HCT116 (cell line): ENCODE data around the gene FBXO42. TPM values are rescaled to one million over a fixed set of nuclear protein-coding genes. Genes with fewer than 3 reads are reported as not detected.

ENCODE experiments used
- ATAC-seq: fragments of 200-7000 bp; cut with Tn5 transposase; 2 replicates; pipeline ENCODE4 v1.9.1; 2020; ENCODE audit warnings: mild to moderate bottlenecking, moderate library complexity
- BruUV-seq: library from RNA; stranded (reverse); fragments of 400-500 nt; replicated peaks from 2 replicates; lab custom pipeline; 2021; lab: Mats Ljungman, UMichigan
- CTCF ChIA-PET: fragments of 300-600 bp; sonication (Branson Sonifier 250); formaldehyde crosslinking; loops from one replicate; lab custom pipeline; 2021; ENCODE audit warnings: antibody characterized with exemption; lab: Charles Lee
- POLR2A ChIA-PET: fragments of 300-600, 350-600 bp; sonication (Branson Sonifier 250); formaldehyde crosslinking; loops from one replicate; lab custom pipeline; 2021; ENCODE audit warnings: antibody characterized with exemption; lab: Charles Lee
- RAD21 ChIA-PET, 2 experiments: fragments of 300-600 bp; sonication (Branson Sonifier 250); formaldehyde crosslinking; loops; one replicate each; lab custom pipeline; 2023; ENCODE audit warnings: low total read pairs in 2 of 2; ENCODE audit not compliant: uncharacterized antibody in 2 of 2, unreplicated experiment in 2 of 2, low non-redundant PET in 1 of 2; lab: Charles Lee
- DNase-seq: peaks from one replicate; pipeline ENCODE4 v3.0.0-alpha.2; 2010; ENCODE audit warnings: low read depth, low spot score
- H2AFZ ChIP-seq: fragments of 200-600 bp; shearing (Covaris generic), sonication (generic); 2 replicates; pipeline ENCODE4 v1.6.1; 2017; ENCODE audit warnings: low read depth, mixed run types, mixed read lengths, antibody characterized with exemption, low read length; ENCODE audit not compliant: poor library complexity, severe bottlenecking
- H3K27ac ChIP-seq: 2 replicates; pipeline ENCODE4 v1.5.1; 2012; ENCODE audit warnings: low read depth, low read length
- H3K27me3 ChIP-seq: fragments of 200-600 bp; sonication (generic); 2 replicates; pipeline ENCODE4 v1.6.1; 2016; ENCODE audit warnings: mixed run types, low read length, mixed read lengths; ENCODE audit not compliant: insufficient read depth
- H3K36me3 ChIP-seq, 2 experiments: fragments of 200-500 bp in 1 of 2; fragments of 200-600 bp in 1 of 2; sonication (Bioruptor generic) in 1 of 2; sonication (generic) in 1 of 2; 2 replicates each; pipeline versions ENCODE4 v1.5.1 to v1.6.1; 2014 to 2016; ENCODE audit warnings: low read length in 2 of 2, inconsistent platforms in 1 of 2, mixed read lengths in 1 of 2, mixed run types in 1 of 2; ENCODE audit not compliant: insufficient read depth in 2 of 2, control insufficient read depth in 1 of 2
- H3K4me1 ChIP-seq, 2 experiments: fragments of 200-600 bp in 1 of 2; sonication (generic) in 1 of 2; 2 replicates each; pipeline versions ENCODE4 v1.5.1 to v1.6.1; 2012 to 2017; ENCODE audit warnings: low read length in 2 of 2, inconsistent platforms in 1 of 2, mild to moderate bottlenecking in 1 of 2, mixed read lengths in 1 of 2, mixed run types in 1 of 2, moderate library complexity in 1 of 2; ENCODE audit not compliant: insufficient read depth in 2 of 2, control insufficient read depth in 1 of 2
- H3K4me2 ChIP-seq: fragments of 200-600 bp; sonication (generic); 2 replicates; pipeline ENCODE4 v1.6.1; 2017; ENCODE audit warnings: mixed run types, low read length, mixed read lengths
- H3K4me3 ChIP-seq, 2 experiments: fragments of 200-600 bp in 1 of 2; sonication (generic) in 1 of 2; replicated peaks in 1 of 2; 2 replicates each; pipeline ENCODE4 v1.5.1; 2011 to 2016; ENCODE audit warnings: low read length in 2 of 2, control low read depth in 1 of 2, low read depth in 1 of 2, mild to moderate bottlenecking in 1 of 2, mixed read lengths in 1 of 2, mixed run types in 1 of 2
- H3K79me2 ChIP-seq: fragments of 200-600 bp; sonication (generic); 2 replicates; pipeline ENCODE4 v1.6.1; 2017; ENCODE audit warnings: mild to moderate bottlenecking, mixed run types, low read length, moderate library complexity, mixed read lengths; ENCODE audit not compliant: insufficient read depth
- H3K9ac ChIP-seq: fragments of 200-600 bp; sonication (generic); 2 replicates; pipeline ENCODE4 v1.6.1; 2016; ENCODE audit warnings: low read length, mixed read lengths
- H3K9me2 ChIP-seq: fragments of 200-600 bp; sonication (generic), shearing (Covaris generic); 2 replicates; pipeline ENCODE4 v1.6.1; 2017; ENCODE audit warnings: mixed run types, mild to moderate bottlenecking, moderate library complexity; ENCODE audit not compliant: insufficient read depth
- H3K9me3 ChIP-seq, 2 experiments: fragments of 200-500 bp in 1 of 2; fragments of 200-600 bp in 1 of 2; sonication (Bioruptor generic) in 1 of 2; sonication (generic) in 1 of 2; 2 replicates each; pipeline ENCODE4 v1.6.1; 2014 to 2017; ENCODE audit warnings: low read length in 2 of 2, mixed read lengths in 2 of 2, inconsistent platforms in 1 of 2, low read depth in 1 of 2, mild to moderate bottlenecking in 1 of 2, mixed run types in 1 of 2, moderate library complexity in 1 of 2; ENCODE audit not compliant: control insufficient read depth in 1 of 2, insufficient read depth in 1 of 2
- H4K20me1 ChIP-seq: fragments of 200-600 bp; sonication (generic), shearing (Covaris generic); 2 replicates; pipeline ENCODE4 v1.6.1; 2017; ENCODE audit warnings: mixed run types, mild to moderate bottlenecking, moderate library complexity; ENCODE audit not compliant: insufficient read depth
- CBX3 ChIP-seq: IDR thresholded peaks from 2 replicates; pipeline ENCODE4 v1.6.1; 2012; ENCODE audit warnings: low read depth
- CEBPB ChIP-seq: IDR thresholded peaks from 2 replicates; pipeline ENCODE4 v1.6.1; 2012; ENCODE audit warnings: low read depth
- EGR1 ChIP-seq: IDR thresholded peaks from 2 replicates; pipeline ENCODE4 v1.6.1; 2012; ENCODE audit warnings: low read depth
- ELF1 ChIP-seq: IDR thresholded peaks from 2 replicates; pipeline ENCODE4 v1.6.1; 2012; ENCODE audit warnings: low read depth, borderline replicate concordance
- EZH2 ChIP-seq: fragments of 200-600 bp; sonication (generic); IDR thresholded peaks from 2 replicates; pipeline ENCODE4 v1.6.1; 2017; ENCODE audit warnings: antibody characterized with exemption, mixed run types
- EZH2phosphoT487 ChIP-seq: fragments of 200-600 bp; IDR thresholded peaks from 2 replicates; pipeline ENCODE4 v1.6.1; 2018; ENCODE audit warnings: antibody characterized with exemption, borderline replicate concordance
- JUND ChIP-seq: IDR thresholded peaks from 2 replicates; pipeline ENCODE4 v1.6.1; 2012
- POLR2A ChIP-seq: IDR thresholded peaks from 2 replicates; pipeline ENCODE4 v1.7.0; 2011; ENCODE audit warnings: borderline replicate concordance; ENCODE audit not compliant: insufficient read depth, insufficient read length; ENCODE audit errors: extremely low read depth
- POLR2AphosphoS5 ChIP-seq: IDR thresholded peaks from 2 replicates; pipeline ENCODE4 v1.6.1; 2011; ENCODE audit warnings: mild to moderate bottlenecking, low read depth, low read length, moderate library complexity
- SIN3A ChIP-seq: IDR thresholded peaks from 2 replicates; pipeline ENCODE4 v1.6.1; 2012; ENCODE audit warnings: low read depth
- SP1 ChIP-seq: IDR thresholded peaks from 2 replicates; pipeline ENCODE4 v1.6.1; 2012; ENCODE audit warnings: low read depth
- YY1 ChIP-seq: IDR thresholded peaks from 2 replicates; pipeline ENCODE4 v1.6.1; 2011; ENCODE audit warnings: low read length, low read depth, moderate library complexity, mild to moderate bottlenecking; ENCODE audit not compliant: insufficient replicate concordance; ENCODE audit errors: extremely low read depth
- ZNF274 ChIP-seq: fragments of 200-500 bp; sonication (Bioruptor generic); IDR thresholded peaks from 2 replicates; pipeline ENCODE4 v1.6.1; 2014; ENCODE audit warnings: mild to moderate bottlenecking, low read depth, low read length, inconsistent platforms
- intact Hi-C: fragments of 100-400 bp; cut with micrococcal nuclease; formaldehyde crosslinking; loops from 2 replicates; pipeline ENCODE4 v1.10.0; 2022
- total RNA-seq: library from RNA; stranded (reverse); gene quantifications from one replicate; pipeline ENCODE4 v1.2.1, GENCODE V29; 2021; ENCODE audit not compliant: unreplicated experiment
- TF ChIP-seq, protein P1 (sequence below): IDR thresholded peaks from 2 replicates; pipeline ENCODE4 v1.6.1; 2012; ENCODE audit warnings: low read depth
- TF ChIP-seq, protein P2 (sequence below): IDR thresholded peaks from 2 replicates; pipeline ENCODE4 v1.6.1; 2012
- TF ChIP-seq, protein P3 (sequence below), 3 experiments: fragments of 200-600 bp in 1 of 3; sonication (generic) in 1 of 3; IDR thresholded peaks in 2 of 3; conservative IDR thresholded peaks in 1 of 3; 2 replicates each; pipeline ENCODE4 v1.5.1; 2012 to 2017; ENCODE audit warnings: low read depth in 2 of 3, low read length in 2 of 3, antibody characterized with exemption in 1 of 3, borderline replicate concordance in 1 of 3, control low read depth in 1 of 3, mild to moderate bottlenecking in 1 of 3, mixed read lengths in 1 of 3, mixed run types in 1 of 3, moderate library complexity in 1 of 3; ENCODE audit not compliant: insufficient read depth in 1 of 3
- TF ChIP-seq, protein P4 (sequence below): IDR thresholded peaks from 2 replicates; pipeline ENCODE4 v1.6.1; 2011; ENCODE audit warnings: mild to moderate bottlenecking, low read length, moderate library complexity; ENCODE audit not compliant: insufficient replicate concordance; ENCODE audit errors: extremely low read depth

FBXO42 gene
- total RNA-seq, 1 experiment from 2014 or later = 20.6 TPM

DNA sequence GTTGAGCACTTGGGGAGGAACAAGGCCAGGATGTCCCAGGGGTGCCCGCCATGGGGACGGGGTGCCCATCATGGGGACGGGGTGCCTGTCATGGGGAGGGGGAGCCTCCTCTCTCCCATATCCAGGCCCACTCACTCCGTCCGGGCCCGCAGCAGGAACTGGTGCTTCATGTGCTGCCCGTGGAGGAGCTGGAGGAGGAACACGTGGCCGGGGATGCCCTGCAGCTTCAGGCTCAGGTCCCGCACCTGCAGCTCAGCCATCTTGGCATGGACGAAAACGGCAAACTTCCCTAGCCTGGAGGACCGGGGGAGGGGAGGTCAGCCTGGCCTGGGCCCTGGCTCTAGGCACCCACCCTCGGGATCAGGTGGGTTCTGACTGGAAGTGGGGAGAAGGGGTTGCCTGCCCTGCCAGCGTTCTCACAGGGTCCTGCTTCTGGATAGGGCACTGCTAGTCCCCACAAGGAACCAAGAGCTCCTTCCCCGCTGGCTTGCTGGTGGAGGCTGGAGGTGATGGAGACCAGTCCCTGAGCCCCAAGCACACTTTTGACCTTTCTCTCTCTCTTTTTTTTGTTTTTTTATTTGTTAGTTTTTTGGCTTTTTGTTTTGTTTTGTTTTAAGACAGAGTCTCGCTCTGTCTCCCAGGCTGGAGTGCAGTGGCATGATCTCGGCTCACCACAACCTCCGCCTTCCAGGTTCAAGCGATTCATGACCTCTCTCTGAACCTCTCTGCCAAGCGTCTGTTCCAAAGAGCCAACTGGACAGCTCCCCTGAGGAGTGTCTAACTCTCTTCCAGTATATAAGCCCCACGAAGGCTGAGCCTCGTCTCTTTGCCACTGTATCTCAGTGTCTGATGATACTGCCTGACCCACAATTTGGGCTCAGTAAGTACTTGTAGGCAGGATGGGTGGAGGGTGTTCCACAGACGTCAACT, 149.7 kb downstream of the FBXO42 start:
- H3K9me3 ChIP-seq = no peaks in the 10 kb centered on the region
- TF ChIP-seq, protein P1, sequence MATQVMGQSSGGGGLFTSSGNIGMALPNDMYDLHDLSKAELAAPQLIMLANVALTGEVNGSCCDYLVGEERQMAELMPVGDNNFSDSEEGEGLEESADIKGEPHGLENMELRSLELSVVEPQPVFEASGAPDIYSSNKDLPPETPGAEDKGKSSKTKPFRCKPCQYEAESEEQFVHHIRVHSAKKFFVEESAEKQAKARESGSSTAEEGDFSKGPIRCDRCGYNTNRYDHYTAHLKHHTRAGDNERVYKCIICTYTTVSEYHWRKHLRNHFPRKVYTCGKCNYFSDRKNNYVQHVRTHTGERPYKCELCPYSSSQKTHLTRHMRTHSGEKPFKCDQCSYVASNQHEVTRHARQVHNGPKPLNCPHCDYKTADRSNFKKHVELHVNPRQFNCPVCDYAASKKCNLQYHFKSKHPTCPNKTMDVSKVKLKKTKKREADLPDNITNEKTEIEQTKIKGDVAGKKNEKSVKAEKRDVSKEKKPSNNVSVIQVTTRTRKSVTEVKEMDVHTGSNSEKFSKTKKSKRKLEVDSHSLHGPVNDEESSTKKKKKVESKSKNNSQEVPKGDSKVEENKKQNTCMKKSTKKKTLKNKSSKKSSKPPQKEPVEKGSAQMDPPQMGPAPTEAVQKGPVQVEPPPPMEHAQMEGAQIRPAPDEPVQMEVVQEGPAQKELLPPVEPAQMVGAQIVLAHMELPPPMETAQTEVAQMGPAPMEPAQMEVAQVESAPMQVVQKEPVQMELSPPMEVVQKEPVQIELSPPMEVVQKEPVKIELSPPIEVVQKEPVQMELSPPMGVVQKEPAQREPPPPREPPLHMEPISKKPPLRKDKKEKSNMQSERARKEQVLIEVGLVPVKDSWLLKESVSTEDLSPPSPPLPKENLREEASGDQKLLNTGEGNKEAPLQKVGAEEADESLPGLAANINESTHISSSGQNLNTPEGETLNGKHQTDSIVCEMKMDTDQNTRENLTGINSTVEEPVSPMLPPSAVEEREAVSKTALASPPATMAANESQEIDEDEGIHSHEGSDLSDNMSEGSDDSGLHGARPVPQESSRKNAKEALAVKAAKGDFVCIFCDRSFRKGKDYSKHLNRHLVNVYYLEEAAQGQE = no peak
- TF ChIP-seq EZH2 (no peak), EZH2phosphoT487 (no peak), YY1 (no peak), POLR2AphosphoS5 (no peak), SP1 (no peak), ZNF274 (no peak), CBX3 (no peak), ELF1 (no peak), EGR1 (no peak), POLR2A (no peak), CEBPB (no peak), JUND (no peak), SIN3A (no peak)
- TF ChIP-seq, protein P2, sequence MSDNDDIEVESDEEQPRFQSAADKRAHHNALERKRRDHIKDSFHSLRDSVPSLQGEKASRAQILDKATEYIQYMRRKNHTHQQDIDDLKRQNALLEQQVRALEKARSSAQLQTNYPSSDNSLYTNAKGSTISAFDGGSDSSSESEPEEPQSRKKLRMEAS = no peak
- TF ChIP-seq, protein P3, sequence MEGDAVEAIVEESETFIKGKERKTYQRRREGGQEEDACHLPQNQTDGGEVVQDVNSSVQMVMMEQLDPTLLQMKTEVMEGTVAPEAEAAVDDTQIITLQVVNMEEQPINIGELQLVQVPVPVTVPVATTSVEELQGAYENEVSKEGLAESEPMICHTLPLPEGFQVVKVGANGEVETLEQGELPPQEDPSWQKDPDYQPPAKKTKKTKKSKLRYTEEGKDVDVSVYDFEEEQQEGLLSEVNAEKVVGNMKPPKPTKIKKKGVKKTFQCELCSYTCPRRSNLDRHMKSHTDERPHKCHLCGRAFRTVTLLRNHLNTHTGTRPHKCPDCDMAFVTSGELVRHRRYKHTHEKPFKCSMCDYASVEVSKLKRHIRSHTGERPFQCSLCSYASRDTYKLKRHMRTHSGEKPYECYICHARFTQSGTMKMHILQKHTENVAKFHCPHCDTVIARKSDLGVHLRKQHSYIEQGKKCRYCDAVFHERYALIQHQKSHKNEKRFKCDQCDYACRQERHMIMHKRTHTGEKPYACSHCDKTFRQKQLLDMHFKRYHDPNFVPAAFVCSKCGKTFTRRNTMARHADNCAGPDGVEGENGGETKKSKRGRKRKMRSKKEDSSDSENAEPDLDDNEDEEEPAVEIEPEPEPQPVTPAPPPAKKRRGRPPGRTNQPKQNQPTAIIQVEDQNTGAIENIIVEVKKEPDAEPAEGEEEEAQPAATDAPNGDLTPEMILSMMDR (IDR thresholded peaks at IDR 0.05 in 2 of 3, conservative IDR thresholded peaks at IDR 0.05 in 1 of 3; ENCODE audit: borderline replicate concordance in 1 of 3, insufficient read depth in 1 of 3, low read depth in 2 of 3, low read length in 2 of 3) = no peak
- TF ChIP-seq, protein P4, sequence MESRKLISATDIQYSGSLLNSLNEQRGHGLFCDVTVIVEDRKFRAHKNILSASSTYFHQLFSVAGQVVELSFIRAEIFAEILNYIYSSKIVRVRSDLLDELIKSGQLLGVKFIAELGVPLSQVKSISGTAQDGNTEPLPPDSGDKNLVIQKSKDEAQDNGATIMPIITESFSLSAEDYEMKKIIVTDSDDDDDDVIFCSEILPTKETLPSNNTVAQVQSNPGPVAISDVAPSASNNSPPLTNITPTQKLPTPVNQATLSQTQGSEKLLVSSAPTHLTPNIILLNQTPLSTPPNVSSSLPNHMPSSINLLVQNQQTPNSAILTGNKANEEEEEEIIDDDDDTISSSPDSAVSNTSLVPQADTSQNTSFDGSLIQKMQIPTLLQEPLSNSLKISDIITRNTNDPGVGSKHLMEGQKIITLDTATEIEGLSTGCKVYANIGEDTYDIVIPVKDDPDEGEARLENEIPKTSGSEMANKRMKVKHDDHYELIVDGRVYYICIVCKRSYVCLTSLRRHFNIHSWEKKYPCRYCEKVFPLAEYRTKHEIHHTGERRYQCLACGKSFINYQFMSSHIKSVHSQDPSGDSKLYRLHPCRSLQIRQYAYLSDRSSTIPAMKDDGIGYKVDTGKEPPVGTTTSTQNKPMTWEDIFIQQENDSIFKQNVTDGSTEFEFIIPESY = no peak
- no TSS peak for BruUV-seq
- H3K4me3 ChIP-seq = no peak overlapping the region
- H3K9me2 ChIP-seq = no peaks in the 10 kb centered on the region
- no peak overlapping the region for H2AFZ ChIP-seq
- POLR2A ChIA-PET = no interaction called here
- no peak overlapping the region for H3K27ac ChIP-seq
- DNase-seq = no peak
- peaks cover 7 to 18% of the 10 kb centered on the region in 2 experiments for H3K4me1 ChIP-seq
- ATAC-seq = no peak
- CTCF ChIA-PET = no interaction called here
- peaks cover 26 to 27% of the 10 kb centered on the region in 2 experiments; a peak in 3 of 4 replicates for H3K36me3 ChIP-seq
- RAD21 ChIA-PET = no interaction called here
- H4K20me1 ChIP-seq = no peaks in the 10 kb centered on the region
- H3K9ac ChIP-seq = no peak overlapping the region
- H3K27me3 ChIP-seq = no peaks in the 10 kb centered on the region
- intact Hi-C loops = no loop called here
- no peak overlapping the region for H3K4me2 ChIP-seq
- peaks cover 9% of the 10 kb centered on the region; the same call in 1 of the 2 replicates for H3K79me2 ChIP-seq
